ENCODE measurements around the gene FAM184A.

- TF ChIP-seq CTCF (IDR thresholded peaks at IDR 0.05), result no peak
- peak in 1 of 2 donors; percentile 50 for TF ChIP-seq POLR2A (IDR thresholded peaks at IDR 0.05)
These were observed 2.3 kb downstream of the FAM184A start for GRCh38 chr6:119076173-119076572.
